ENCODE data around the gene DIP2B. TPM values are rescaled to one million over a fixed set of nuclear protein-coding genes. Genes with fewer than 3 reads are reported as not detected.
"Not testable (repeated sequence)": the region's sequence is repeated elsewhere in the genome, so short reads cannot be mapped to it uniquely, and the experiment has no call there.

The DIP2B gene
- total RNA-seq, 1 donor from 2014 or later: 9.4 TPM

GRCh38 chr12:50517421-50518048 lies 12.8 kb downstream of the DIP2B start:
- intact Hi-C loops (cut with DNase I): no loop called here
- DNase-seq (ENCODE audit: missing footprints): no peak
- peak; percentile 53 for ATAC-seq

GRCh38 chr12:50518090-50518489 lies 13.3 kb downstream of the DIP2B start:
- intact Hi-C loops (cut with DNase I): no loop called here
- ATAC-seq (no peak), DNase-seq (ENCODE audit: missing footprints) (no peak)

GRCh38 chr12:50519353-50519752 lies 14.6 kb downstream of the DIP2B start:
- DNase-seq (ENCODE audit: missing footprints) (no peak), ATAC-seq (no peak)
- intact Hi-C loops (cut with DNase I): no loop called here

GRCh38 chr12:50520416-50521207 lies 15.8 kb downstream of the DIP2B start:
- DNase-seq (ENCODE audit: missing footprints): no peak
- peak; percentile 36 for ATAC-seq
- intact Hi-C loops (cut with DNase I): loop anchor here (10.0 kb wide), 1 partner anchor 54 kb away; no protein-coding TSS in a partner anchor

GRCh38 chr12:50521781-50522180 lies 17.0 kb downstream of the DIP2B start:
- ATAC-seq; DNase-seq (ENCODE audit: missing footprints): not testable (repeated sequence)
- intact Hi-C loops (cut with DNase I): loop anchor here (10.0 kb wide), 1 partner anchor 53 kb away; no protein-coding TSS in a partner anchor

- intact Hi-C loops (cut with DNase I): loop anchor here (10.0 kb wide), 1 partner anchor 51 kb away; no protein-coding TSS in a partner anchor
- DNase-seq (ENCODE audit: missing footprints) (no peak), ATAC-seq (no peak)
Measured at GRCh38 chr12:50523772-50524171, 19.0 kb downstream of the DIP2B start.

GRCh38 chr12:50524621-50525020 lies 19.8 kb downstream of the DIP2B start:
- intact Hi-C loops (cut with DNase I): loop anchor here (10.0 kb wide), 1 partner anchor 50 kb away; no protein-coding TSS in a partner anchor
- ATAC-seq (no peak), DNase-seq (ENCODE audit: missing footprints) (no peak)

GRCh38 chr12:50525422-50525821 lies 20.6 kb downstream of the DIP2B start:
- intact Hi-C loops (cut with DNase I): loop anchor here (10.0 kb wide), 1 partner anchor 49 kb away; no protein-coding TSS in a partner anchor

GRCh38 chr12:50527359-50527726 lies 22.6 kb downstream of the DIP2B start:
- intact Hi-C loops (cut with DNase I): loop anchor here (10.0 kb wide), 1 partner anchor 47 kb away; no protein-coding TSS in a partner anchor
- DNase-seq (ENCODE audit: missing footprints): no peak
- no peak for ATAC-seq

More at GRCh38 chr12:50525422-50525821, 20.6 kb downstream of the DIP2B start:
- no peak for ATAC-seq
- no peak for DNase-seq (ENCODE audit: missing footprints)

- DNase-seq (ENCODE audit: missing footprints) (no peak), ATAC-seq (no peak)
- intact Hi-C loops (cut with DNase I): loop anchor here (10.0 kb wide), 1 partner anchor 46 kb away; no protein-coding TSS in a partner anchor
Measured at GRCh38 chr12:50528800-50529199, 24.0 kb downstream of the DIP2B start.

- intact Hi-C loops (cut with DNase I): loop anchor here (10.0 kb wide), 1 partner anchor 45 kb away; no protein-coding TSS in a partner anchor
- no peak for ATAC-seq
- DNase-seq (ENCODE audit: missing footprints): no peak
Measured at GRCh38 chr12:50529345-50529744, 24.6 kb downstream of the DIP2B start.

GRCh38 chr12:50530532-50530931 lies 25.7 kb downstream of the DIP2B start:
- intact Hi-C loops (cut with DNase I): no loop called here
- ATAC-seq (no peak), DNase-seq (ENCODE audit: missing footprints) (no peak)

GRCh38 chr12:50533203-50533584 lies 28.4 kb downstream of the DIP2B start:
- intact Hi-C loops (cut with DNase I): no loop called here
- ATAC-seq (no peak), DNase-seq (ENCODE audit: missing footprints) (no peak)

- intact Hi-C loops (cut with DNase I): no loop called here
- DNase-seq (ENCODE audit: missing footprints) (no peak), ATAC-seq (no peak)
Measured at GRCh38 chr12:50533971-50534370, 29.2 kb downstream of the DIP2B start.

- ATAC-seq (no peak), DNase-seq (ENCODE audit: missing footprints) (no peak)
- intact Hi-C loops (cut with DNase I): no loop called here
Measured at GRCh38 chr12:50536831-50537537, 32.2 kb downstream of the DIP2B start.

GRCh38 chr12:50537538-50537919 lies 32.7 kb downstream of the DIP2B start:
- intact Hi-C loops (cut with DNase I): no loop called here
- DNase-seq (ENCODE audit: missing footprints) (no peak), ATAC-seq (no peak)

- DNase-seq (ENCODE audit: missing footprints): no peak
- intact Hi-C loops (cut with DNase I): no loop called here
- ATAC-seq: peak; percentile 37
Measured at GRCh38 chr12:50538182-50538581, 33.4 kb downstream of the DIP2B start.

GRCh38 chr12:50541139-50541538 lies 36.4 kb downstream of the DIP2B start:
- intact Hi-C loops (cut with DNase I): no loop called here
- ATAC-seq: no peak
- DNase-seq (ENCODE audit: missing footprints): no peak

GRCh38 chr12:50542448-50542847 lies 37.7 kb downstream of the DIP2B start:
- DNase-seq (ENCODE audit: missing footprints) (no peak), ATAC-seq (no peak)
- intact Hi-C loops (cut with DNase I): no loop called here

All from Right ventricle myocardium inferior (tissue), 1 donor.